GM18517 (cell line): Measurements from ENCODE around the gene ARFGAP2.

Experiments
- ATAC-seq: cut with Tn5 transposase; IDR thresholded peaks from one replicate; pipeline ENCODE4 v1.9.1; 2021; ENCODE audit warnings: mild to moderate bottlenecking, moderate library complexity; ENCODE audit not compliant: unreplicated experiment

The ARFGAP2 gene

DNA sequence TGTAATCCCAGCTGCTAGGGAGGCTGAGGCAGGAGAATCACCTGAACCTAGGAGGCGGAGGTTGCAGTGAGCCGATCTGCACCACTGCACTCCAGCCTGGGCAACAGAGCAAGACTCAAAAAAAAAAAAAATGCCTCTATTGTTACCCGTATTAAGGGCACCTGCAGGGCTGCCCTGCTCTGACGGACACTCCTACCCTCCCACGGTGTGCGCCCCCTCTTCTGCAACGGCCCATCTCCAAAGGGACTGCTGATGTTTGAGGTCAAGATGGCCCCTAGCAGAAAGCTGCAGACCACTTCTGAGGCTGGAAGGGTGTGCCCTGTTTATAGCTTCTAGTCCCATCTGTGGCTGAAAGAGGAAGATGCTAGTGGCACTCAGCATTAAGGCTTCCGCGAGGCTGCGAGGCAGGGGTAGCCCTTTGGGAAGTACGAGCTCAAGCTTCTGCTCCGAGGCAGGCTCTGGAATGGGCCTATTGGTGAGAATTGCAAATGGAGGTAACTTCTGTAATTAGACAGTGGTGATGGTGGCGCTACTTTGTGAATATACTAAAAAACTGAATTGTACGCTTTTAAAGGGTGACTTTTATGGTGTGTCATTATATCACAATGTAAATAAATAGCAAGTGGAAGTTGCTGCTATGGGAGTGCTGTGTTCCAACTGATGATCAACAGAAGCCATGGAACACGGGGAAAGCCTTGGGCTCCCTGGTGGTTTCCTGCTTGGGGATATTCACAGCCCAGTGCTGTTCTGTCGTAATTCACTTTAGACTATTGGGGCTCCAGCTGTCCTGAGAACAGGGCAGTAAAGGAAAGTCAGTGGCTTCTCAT is 24.3 kb downstream of the ARFGAP2 start:
- ATAC-seq: no peak

DNA sequence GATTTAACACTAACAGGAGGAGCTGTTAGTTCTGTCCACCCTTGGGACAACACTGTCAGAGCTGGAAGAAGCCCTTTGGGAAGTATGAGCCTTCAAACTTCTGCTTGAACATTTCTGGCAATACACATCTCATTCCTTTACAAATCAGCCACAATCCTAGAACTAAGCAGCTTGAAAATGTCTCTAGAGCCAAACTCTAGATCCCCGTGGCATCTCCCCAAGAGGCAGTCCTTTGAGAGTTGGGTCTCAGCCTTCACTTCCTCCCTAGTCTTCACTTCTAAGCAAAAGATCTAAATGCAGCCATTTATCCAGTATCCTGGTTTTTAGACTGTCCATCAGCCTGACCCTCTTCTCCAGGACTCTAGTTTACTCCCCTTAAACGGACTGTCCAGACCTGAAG is 26.9 kb downstream of the ARFGAP2 start:
- no peak for ATAC-seq

DNA sequence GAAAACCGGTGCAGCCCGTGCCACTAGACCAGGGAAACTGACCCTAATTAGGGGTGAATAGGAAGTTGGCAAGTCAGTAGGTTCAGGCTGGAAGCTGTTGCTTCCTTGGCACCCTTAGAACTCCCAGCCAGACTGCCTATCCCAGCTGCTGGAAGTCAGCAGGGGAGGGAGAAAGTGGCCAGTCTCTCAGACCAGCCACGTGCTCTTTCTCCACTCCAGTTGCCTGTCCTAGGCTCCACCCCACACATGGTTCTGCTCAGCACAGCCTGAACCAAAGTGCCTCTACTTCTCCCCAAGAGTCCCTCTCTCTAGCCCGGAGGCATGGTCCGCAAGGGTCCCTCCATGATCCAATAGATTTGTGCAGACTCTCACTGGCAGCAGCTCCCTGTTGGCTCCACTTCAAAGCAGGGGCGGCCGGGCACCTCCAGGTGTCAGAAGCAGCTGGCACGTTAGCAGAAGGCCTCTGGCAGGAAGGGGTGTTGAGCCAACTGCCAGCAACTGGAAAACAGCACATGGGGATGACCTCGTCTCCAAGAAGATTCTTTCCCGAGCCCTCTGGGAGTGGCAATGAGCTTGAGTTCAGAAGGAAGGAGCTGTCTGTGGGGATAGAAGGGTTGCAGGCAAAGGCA is 27.7 kb downstream of the ARFGAP2 start:
- ATAC-seq: no peak

DNA sequence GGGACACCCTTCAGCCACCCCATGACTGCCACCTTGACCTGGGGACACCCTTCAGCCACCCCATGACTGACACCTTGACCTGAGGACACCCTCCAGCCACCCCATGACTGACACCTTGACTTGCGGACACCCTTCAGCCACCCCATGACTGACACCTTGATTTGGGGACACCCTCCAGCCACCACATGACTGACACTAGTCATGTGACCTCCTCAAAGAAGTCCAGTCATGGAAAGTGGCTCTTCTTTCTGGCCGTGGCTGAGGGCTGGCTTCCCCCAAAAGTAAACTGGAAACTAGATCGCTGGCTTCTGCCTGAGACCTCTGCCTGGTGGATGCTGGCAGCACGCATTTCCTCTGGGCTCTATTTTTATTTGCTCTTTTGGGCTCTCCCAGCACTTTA is 28.4 kb downstream of the ARFGAP2 start:
- ATAC-seq: no peak

DNA sequence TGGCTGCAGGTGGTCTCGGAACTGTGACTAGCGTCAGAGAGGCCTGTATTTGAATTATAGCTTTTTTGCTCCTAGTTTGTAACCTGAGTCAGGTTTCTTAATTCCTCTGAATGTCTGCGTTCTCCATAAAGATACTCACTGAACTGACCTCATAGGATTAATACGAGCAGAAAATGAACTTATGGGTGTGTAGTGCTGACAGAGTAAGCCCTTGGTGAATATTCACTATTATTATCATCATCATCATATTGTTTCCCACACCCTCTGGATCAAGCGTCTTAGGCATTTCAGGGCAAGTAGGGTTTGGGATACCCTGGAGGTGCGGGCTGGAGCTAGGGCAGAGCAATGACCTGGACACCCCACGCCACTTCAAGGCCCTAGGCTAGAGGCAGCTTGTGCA is 29.0 kb downstream of the ARFGAP2 start:
- ATAC-seq: no peak

DNA sequence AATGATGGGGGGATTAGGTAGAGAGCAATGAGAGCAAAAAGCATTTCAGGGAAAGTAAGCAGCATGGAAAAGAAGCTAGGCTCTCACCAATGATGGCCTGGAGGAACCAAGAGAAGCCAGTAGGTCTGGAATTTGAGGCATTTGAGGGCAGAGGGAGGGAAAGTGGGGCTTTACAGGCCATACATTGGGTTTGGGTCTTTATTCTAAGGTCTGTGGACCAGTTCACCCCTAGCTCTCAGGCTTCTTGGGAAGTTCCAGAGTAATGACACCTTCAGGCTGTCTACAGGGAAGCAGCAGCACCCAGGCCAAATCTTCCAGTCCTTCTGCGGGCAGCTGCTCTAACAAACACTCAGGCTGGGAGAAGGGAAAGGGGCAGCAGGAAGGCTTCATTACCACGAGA is 29.4 kb downstream of the ARFGAP2 start:
- ATAC-seq: no peak

DNA sequence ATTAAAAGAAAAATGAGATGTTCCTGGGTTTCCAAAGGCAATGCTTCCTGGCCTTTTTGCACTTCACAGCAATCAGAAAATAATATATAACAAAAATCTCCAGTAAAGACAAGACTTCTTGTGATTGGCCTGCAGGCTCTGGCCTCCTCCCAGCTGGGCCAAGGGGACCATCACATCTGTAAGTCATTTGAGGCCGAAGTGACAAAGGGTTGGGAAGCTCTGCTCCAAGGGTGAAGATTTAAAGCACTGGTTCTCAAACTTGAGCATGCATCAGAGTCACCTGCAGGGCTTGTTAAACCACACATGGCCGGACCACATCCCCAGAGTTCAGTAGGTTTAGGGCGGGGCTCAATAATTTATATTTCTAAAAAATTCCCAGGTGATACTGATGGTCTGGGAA is 32.1 kb downstream of the ARFGAP2 start:
- no peak for ATAC-seq

DNA sequence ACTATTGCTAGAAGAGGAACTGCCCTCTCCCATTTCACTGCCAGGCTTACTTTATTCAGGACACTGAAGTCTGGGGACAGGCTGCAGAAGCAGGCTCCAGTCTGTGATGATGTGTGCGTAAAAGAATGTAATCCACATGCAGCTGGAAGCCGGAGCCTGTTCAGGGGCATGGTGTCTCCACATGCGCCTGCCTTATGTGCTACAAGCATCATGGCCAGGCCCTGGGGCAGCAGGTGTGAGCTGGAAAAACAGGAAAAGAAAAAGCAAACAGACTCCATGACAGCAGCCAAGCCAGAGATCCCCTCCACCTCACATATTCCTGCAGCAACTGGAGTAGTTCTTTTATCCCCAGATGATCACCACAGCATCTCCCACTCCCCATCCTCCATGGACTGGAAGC is 33.4 kb downstream of the ARFGAP2 start:
- ATAC-seq: no peak

DNA sequence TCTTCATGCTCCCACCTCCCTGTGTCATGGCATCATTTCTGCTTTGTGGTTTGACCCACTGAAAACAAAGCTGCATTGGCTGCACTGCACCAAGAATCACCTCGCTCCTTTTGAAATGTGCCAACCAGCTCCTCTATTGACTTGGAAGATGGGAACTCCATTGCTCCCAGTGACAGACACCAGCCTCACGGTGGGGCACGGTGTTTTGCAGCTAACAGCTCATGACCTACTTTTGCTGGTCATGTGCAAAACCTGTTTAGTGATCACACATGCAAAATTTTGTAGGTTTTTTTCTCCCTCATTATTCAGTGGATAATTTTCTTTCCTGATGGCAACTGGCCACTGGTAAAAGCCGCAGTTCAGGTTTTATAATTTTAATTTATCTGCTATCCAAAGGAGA is 36.8 kb downstream of the ARFGAP2 start:
- no peak for ATAC-seq

DNA sequence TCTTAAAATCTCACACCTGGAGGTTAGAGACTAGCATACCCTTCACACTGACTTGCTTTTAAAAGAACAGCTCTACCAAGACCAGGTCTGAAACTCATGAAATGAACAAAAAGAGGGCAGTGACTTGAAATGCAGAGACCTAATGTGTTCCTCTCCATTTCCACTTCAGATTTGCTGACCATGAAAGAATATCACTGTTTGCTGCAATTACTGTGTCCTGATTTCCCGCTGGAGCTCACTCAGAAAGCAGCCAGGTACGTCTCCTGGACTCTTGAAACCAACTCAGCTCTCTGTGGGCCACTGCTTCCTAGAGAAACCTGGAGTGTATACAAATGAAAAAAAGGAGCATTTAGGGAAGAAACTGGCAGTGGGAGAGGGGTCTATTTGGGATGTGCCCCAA is 39.2 kb downstream of the ARFGAP2 start:
- no peak for ATAC-seq

DNA sequence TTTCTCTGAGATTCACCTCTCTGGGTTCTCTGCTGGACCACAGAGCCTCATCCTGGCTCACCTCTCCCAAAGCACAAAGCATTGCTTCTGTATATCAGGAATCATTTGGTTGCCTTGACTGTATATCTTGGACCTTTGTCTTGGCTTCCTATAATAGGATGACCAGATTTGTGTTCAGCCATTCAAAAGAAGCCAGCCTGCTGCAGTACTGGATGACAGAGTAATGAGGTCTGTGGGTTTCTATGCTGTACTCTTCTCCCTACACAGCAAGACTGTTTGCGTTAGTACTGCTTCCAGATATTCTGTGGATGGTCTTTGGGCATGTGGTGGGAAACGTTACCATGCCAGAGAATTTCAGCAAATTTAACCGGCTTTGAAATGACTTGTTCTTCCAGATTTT is 39.8 kb downstream of the ARFGAP2 start:
- ATAC-seq: no peak

DNA sequence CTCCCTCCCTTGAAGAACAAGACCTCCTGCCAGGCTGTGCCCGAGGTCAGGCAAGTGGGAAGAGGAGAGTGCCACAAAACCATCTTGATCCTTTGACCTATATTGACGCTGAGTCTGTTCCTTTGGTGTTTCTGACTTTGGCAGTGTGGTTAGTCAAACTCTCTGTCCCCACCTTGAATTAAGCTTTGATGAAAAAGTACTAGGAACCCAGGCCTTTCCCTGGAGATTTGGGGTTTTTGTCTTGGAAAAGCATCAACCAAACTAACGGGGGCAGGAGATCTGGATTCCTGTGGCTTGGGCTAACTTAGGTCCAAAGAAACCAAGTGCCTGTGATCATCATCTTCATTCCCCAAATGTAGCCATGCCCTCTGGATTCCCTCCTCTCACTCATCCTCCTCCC is 40.4 kb downstream of the ARFGAP2 start:
- no peak for ATAC-seq

DNA sequence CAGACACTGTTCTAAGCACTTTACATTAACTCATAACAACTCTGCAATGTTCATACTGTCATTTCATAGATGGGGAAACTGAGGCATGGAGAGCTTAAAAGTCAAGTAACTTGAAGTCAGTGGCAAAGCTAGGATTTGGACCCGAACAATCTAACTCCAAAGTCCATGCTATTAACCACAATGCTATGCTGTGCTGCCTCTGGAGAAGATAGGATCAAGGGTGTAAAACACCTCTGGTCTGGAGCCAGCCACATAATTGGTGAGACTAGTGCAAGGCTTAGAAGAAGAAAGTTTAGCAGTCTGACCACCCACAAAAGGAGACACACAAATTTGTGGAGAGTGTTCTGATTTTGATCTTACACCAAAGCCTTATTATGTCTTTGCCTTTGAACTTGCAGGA is 43.7 kb downstream of the ARFGAP2 start:
- ATAC-seq: no peak

DNA sequence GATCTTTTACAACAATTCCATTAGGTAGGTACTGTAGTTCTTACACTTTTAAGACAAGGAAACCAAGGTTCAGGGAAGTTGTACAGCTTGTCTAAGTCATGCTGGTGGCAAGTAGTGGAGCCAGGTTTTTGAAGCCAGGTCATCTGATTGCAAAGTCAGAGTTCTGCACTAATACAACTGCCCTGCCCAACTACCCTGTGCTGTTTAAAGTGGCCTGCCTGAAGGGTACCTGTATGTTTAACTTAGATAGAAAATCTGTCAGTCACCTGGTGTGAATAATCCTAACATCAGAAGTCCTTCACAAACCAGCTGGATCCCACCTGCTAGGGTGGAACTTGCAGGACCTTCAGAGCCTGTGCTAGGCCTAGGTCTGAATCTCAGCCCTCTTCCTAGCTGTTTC is 44.2 kb downstream of the ARFGAP2 start:
- no peak for ATAC-seq

DNA sequence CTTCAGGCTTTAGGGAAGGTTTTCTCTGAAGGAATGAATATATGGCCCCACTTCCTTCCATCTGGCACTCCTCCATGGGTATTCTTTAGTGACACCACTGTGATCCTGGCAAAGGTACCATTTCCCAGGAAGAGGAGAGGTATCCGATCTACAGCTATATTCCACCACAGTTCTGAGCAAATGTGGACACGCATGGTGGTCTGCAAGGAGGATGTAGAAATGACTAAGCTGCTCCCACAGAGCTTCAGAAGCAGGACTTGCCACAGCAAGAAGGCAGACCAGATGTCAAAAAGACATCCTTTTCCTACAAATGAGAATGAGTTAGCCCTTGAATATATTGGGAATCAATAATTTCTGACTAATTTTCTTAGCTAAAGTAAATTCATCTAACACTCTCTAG is 45.5 kb downstream of the ARFGAP2 start:
- no peak for ATAC-seq

DNA sequence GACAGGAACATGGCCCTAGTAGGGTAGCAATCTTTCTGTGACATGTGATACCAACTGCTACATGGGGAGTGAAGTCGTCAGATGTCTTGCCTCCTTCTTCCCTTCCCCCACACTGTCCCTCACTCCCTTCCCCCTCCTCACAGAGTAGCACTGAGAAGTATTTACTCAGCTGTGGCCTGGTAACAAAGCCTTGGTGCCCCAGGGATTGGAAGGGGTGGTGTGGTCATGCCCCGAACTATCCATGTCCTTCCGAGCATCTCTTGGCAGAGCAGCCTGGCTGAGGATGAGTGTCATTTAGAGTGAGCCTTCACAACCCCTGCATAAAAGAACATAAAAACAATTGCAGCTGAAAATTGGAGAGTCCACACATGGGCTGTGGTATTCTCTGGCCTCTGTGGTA is 46.1 kb downstream of the ARFGAP2 start:
- no peak for ATAC-seq

DNA sequence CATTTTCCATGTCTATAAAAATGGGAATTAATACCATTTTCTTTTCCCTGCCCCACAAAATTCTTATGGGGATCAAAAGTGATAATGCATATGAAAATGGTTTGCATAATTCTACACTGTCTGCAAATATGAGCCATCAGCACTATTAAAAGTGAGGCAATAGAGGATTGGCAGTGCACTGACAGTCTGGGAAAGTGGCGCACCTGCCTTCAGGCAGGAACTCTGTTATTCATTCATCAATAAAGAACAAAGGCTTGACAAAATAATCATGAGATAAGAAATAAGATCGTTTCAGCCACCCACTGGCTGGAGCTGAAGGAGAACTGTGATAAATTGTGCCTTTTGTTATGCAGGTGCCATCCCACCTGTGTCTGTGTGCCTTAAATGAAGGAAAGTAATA is 49.5 kb downstream of the ARFGAP2 start:
- no peak for ATAC-seq

DNA sequence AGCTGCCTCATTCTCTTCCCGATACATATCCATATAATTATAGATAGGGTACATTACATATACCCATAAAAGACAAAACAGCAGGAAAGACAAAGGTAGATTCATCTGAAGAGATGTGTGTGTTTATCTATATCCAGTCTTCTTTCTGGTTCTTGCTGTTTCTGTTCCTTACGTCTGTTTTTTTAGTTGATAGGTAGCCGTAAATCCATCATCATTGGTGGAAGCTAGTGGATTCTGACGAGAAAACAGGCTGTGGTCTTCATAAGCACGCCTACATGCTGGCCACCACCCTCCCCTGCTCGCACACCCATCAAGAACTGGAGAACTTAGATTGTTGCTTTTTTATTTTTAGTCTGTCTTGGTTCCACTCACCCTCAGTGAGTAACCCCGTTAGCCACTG is 51.6 kb downstream of the ARFGAP2 start:
- no peak for ATAC-seq

DNA sequence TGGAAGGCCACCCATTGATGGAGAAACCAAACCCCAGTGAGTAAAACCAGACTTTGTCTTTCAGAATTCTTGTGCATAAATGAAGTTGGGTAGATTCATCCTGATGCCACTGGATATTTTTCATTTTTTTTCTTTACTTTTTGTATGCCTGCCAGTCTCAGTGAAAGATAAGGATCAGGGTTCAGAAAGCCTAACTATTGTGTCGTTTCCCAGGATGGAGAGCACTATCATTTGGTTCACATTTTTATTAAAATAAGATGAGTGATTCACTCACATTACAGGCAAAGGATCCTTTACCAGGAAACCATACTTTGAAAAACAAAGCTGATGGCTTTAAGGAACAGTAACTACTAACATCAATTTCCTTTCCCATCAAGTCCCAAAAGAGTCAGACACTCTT is 52.0 kb downstream of the ARFGAP2 start:
- ATAC-seq: no peak

DNA sequence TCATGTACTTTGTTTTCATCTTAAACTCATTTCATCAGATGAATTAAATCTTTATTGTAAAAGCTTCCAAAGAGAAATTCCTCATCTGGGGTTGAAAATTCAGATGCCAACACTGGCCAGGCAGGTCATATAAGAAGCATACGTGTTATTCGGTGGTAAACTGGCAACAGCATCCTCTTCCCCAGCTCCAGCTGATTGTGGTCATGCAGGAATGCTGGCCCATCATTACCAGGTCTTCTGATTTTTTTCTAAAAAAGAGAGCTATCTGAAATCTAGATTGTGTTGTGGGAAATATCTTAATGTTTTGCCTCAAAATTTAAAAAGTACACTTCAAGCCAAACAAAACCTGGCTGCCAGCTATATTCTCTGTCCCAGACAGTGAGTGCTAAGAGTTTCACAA is 53.6 kb downstream of the ARFGAP2 start:
- no peak for ATAC-seq

DNA sequence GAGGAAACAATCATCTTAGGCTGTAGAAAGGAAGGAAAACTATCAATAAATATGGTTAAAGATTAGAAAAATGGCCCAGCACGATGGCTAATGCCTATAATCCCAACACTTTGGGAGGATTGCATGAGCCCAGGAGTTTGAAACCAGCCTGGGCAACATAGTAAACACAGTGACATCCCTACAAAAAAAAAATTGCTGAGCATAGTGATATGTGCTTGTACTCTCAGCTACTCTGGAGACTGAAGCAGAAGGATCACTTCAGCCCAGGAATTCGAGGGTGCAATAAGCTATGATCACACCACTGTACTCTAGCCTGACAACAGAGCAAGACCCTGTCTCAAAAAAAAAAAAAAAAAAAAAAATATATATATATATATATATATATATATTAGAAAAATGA is 54.9 kb downstream of the ARFGAP2 start:
- ATAC-seq: no peak

DNA sequence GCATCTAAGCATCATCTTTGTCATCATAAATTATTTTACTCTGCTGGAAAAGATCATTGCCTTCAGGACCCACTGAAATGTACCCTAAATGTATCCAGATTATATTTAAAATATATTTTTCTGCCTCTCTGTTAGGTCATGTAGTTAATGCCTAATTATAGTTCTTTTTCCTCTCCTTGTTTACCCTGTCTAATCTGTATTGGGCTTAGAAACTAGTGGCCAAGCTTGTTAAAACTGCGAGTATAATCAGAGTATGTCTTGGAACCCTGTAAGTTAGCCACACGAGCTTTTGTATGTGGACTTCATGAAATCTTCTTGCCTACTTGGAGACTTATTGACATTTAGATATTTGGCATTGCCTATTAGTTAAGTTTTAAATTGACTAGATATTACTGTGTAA is 55.6 kb downstream of the ARFGAP2 start:
- ATAC-seq: no peak
